Measurements from ENCODE around the gene HTR4. TPM values are rescaled to one million over a fixed set of nuclear protein-coding genes. Genes with fewer than 3 reads are reported as not detected.

The HTR4 gene
- total and polyA plus RNA-seq, 2 donors (not counting 3 experiments of a cell fraction or from before 2014, with no cell fraction given) = not detected

GRCh38 chr5:148535190-148535589 lies 119.1 kb downstream of the HTR4 start:
- H3K9ac ChIP-seq (replicated peaks; ENCODE audit: extremely low read depth, insufficient read depth, low read length) = no peak overlapping the region
- no peaks in the 10 kb centered on the region for H3K9me3 ChIP-seq (replicated peaks; ENCODE audit: control insufficient read depth, insufficient read depth, low read length)
- H3K27me3 ChIP-seq (ENCODE audit: control insufficient read depth in 2 of 2, insufficient read depth in 2 of 2, low read length in 2 of 2) = no peaks in the 10 kb centered on the region
- no peaks in the 10 kb centered on the region for H3K36me3 ChIP-seq (ENCODE audit: control insufficient read depth in 2 of 2, extremely low read depth in 1 of 2, insufficient read depth in 2 of 2, low read length in 2 of 2)
- FAIRE-seq = no peak
- ChIA-PET POLR2A (no interaction called here), CTCF (no interaction called here)
- no peak overlapping the region for H3K4me3 ChIP-seq (replicated peaks in 1 of 3; ENCODE audit: insufficient read depth in 1 of 3, low read depth in 1 of 3, low read length in 3 of 3)
- TF ChIP-seq POLR2A (IDR thresholded peaks at IDR 0.05; ENCODE audit: low read depth, low read length) (no peak), FOS (IDR thresholded peaks at IDR 0.05; ENCODE audit: borderline replicate concordance, insufficient read depth, low read length) (no peak), MAX (IDR thresholded peaks at IDR 0.05; ENCODE audit: insufficient read depth, insufficient read length) (no peak), MYC (IDR thresholded peaks at IDR 0.05; ENCODE audit: low read depth, low read length) (no peak), GATA2 (IDR thresholded peaks at IDR 0.05; ENCODE audit: insufficient read depth, insufficient read length, low read depth, low read length) (no peak), EZH2 (IDR thresholded peaks at IDR 0.05; ENCODE audit: borderline replicate concordance, low read depth, low read length, severe bottlenecking) (no peak), CTCF (IDR thresholded peaks at IDR 0.05; ENCODE audit: extremely low read depth in 1 of 2, insufficient read depth in 1 of 2, low read depth in 1 of 2, low read length in 2 of 2) (no peak), POLR2AphosphoS5 (IDR thresholded peaks at IDR 0.05; ENCODE audit: insufficient read depth, low read depth, low read length) (no peak), JUN (IDR thresholded peaks at IDR 0.05; ENCODE audit: borderline replicate concordance, insufficient read depth, insufficient read length, low read depth) (no peak)
- no peak overlapping the region for H2AFZ ChIP-seq (ENCODE audit: low read depth, low read length)
- BruUV-seq (replicated peaks) = no TSS peak
- intact Hi-C loops (cut with micrococcal nuclease) = no loop called here
- H3K79me2 ChIP-seq (ENCODE audit: control insufficient read depth, insufficient read depth, low read length) = no peaks in the 10 kb centered on the region
- no peak overlapping the region for H3K27ac ChIP-seq (ENCODE audit: insufficient read depth, low read depth, low read length)
- no peak for DNase-seq (ENCODE audit: low read depth, low spot score)
- no peaks in the 10 kb centered on the region for H3K9me1 ChIP-seq (replicated peaks; ENCODE audit: control insufficient read depth, extremely low read depth, insufficient read depth, low read length)
- no peak overlapping the region for H3K4me2 ChIP-seq (ENCODE audit: insufficient read depth, low read length)
- H4K20me1 ChIP-seq (replicated peaks; ENCODE audit: control insufficient read depth, extremely low read depth, insufficient read depth, low read length) = no peaks in the 10 kb centered on the region
- dilution Hi-C loops (cut with MboI; ENCODE audit: extremely low pct_ligation_motif_present, low sequenced_read_pairs) = no loop called here
- no peaks in the 10 kb centered on the region for H3K4me1 ChIP-seq (ENCODE audit: control insufficient read depth, extremely low read depth, insufficient read depth, low read length)
